LNCaP clone FGC (cell line): ENCODE measurements around the gene GSTM2.

Experiments used
- DNase-seq: peaks from one replicate; pipeline ENCODE4 v3.0.0-alpha.2; 2011; ENCODE audit warnings: low read depth
- H3K4me3 ChIP-seq: 2 replicates; pipeline ENCODE4 v1.5.1; 2011; ENCODE audit warnings: mild to moderate bottlenecking, low read depth, low read length, control low read depth
- CTCF ChIP-seq: IDR thresholded peaks from 2 replicates; pipeline ENCODE4 v1.5.1; 2012; ENCODE audit warnings: mild to moderate bottlenecking; ENCODE audit not compliant: control insufficient read depth, insufficient read depth; ENCODE audit errors: extremely low read depth

The GSTM2 gene

GRCh38 chr1:109653306-109653705, 14.6 kb upstream of the GSTM2 start:
- DNase-seq, result no peak
- TF ChIP-seq CTCF, result no peak
- H3K4me3 ChIP-seq, result no peak overlapping the region

- H3K4me3 ChIP-seq, result no peak overlapping the region
- DNase-seq, result no peak
- TF ChIP-seq CTCF, result no peak
Measured at GRCh38 chr1:109654519-109654918, 13.3 kb upstream of the GSTM2 start.

- DNase-seq, result no peak
- peak within 1 kb of the TSS; percentile 14 for H3K4me3 ChIP-seq
- TF ChIP-seq CTCF, result no peak
Measured at GRCh38 chr1:109655615-109656519, 12.0 kb upstream of the GSTM2 start, which contains the start of gene GSTM4. Gene GSTM4, plus strand, starts transcription at chr1:109656099. Its CDS starts 291 bp downstream, at chr1:109656390.

GRCh38 chr1:109657395-109657794, 10.5 kb upstream of the GSTM2 start:
- no peak for DNase-seq
- no peak for TF ChIP-seq CTCF
- no peak overlapping the region for H3K4me3 ChIP-seq

GRCh38 chr1:109657970-109658369, 9.9 kb upstream of the GSTM2 start:
- no peak for DNase-seq
- H3K4me3 ChIP-seq, result no peak overlapping the region
- no peak for TF ChIP-seq CTCF

GRCh38 chr1:109658533-109659042, 9.3 kb upstream of the GSTM2 start:
- no peak overlapping the region for H3K4me3 ChIP-seq
- no peak for DNase-seq
- no peak for TF ChIP-seq CTCF
